ENCODE measurements around the gene ALG12. TPM values are rescaled to one million over a fixed set of nuclear protein-coding genes. Genes with fewer than 3 reads are reported as not detected.
A peak's percentile ranks its signal among the peaks of the same experiment; 100 is the strongest.

The ALG12 gene
- total and polyA plus RNA-seq, 11 donors: 9.1 to 26.8 (median 15.0) TPM

GRCh38 chr22:49903322-49904039, 14.8 kb downstream of the ALG12 start:
- Histone ChIP-seq H3K27me3 (no peaks in the 10 kb centered on the region), H3K36me3 (peaks cover 0 to 78% (median 50%) of the 10 kb centered on the region in 9 donors), H3K27ac (no peak overlapping the region), H3K4me1 (peaks cover 0 to 10% (median 0%) of the 10 kb centered on the region in 12 donors), H3K9me3 (no peaks in the 10 kb centered on the region), H3K4me3 (no peak overlapping the region)
- ATAC-seq (peak; percentile 52 to 81 (median 74)), DNase-seq (no peak)
- TF ChIP-seq POLR2A (IDR thresholded peaks at IDR 0.05) (no peak), CTCF (IDR thresholded peaks at IDR 0.05) (no peak)
- WGBS, 4 donors: 55 to 76% (median 67%) methylated on average over 8 to 17 of the region's 17 CpGs
- intact Hi-C loops (cut with DNase I): no loop called here

GRCh38 chr22:49901457-49901856, 16.8 kb downstream of the ALG12 start:
- Histone ChIP-seq H3K4me3 (no peak overlapping the region), H3K27ac (no peak overlapping the region), H3K36me3 (peaks cover 0 to 73% (median 33%) of the 10 kb centered on the region in 9 donors), H3K27me3 (no peaks in the 10 kb centered on the region), H3K9me3 (peaks cover 0 to 8% (median 0%) of the 10 kb centered on the region in 12 donors), H3K4me1 (peaks cover 0 to 10% (median 0%) of the 10 kb centered on the region in 12 donors)
- ATAC-seq (peak in 1 of 4 donors; percentile 10), DNase-seq (no peak)
- intact Hi-C loops (cut with DNase I): no loop called here
- TF ChIP-seq CTCF (IDR thresholded peaks at IDR 0.05): no peak
- TF ChIP-seq POLR2A (IDR thresholded peaks at IDR 0.05): no peak
- WGBS, 4 donors: 91 to 97% (median 92%) methylated on average over 11 of the region's 11 CpGs

GRCh38 chr22:49900441-49901230, 17.6 kb downstream of the ALG12 start:
- TF ChIP-seq CTCF (IDR thresholded peaks at IDR 0.05) (no peak), POLR2A (IDR thresholded peaks at IDR 0.05) (no peak)
- no peak overlapping the region for H3K4me3 ChIP-seq
- intact Hi-C loops (cut with DNase I): no loop called here
- no peaks in the 10 kb centered on the region for H3K27me3 ChIP-seq
- DNase-seq: no peak
- H3K4me1 ChIP-seq: peaks cover 0 to 10% (median 0%) of the 10 kb centered on the region in 12 donors
- H3K9me3 ChIP-seq: peaks cover 0 to 8% (median 0%) of the 10 kb centered on the region in 12 donors
- 90 to 94% (median 91%) methylated on average over 28 to 30 of the region's 30 CpGs for WGBS, 4 donors
- no peak overlapping the region for H3K27ac ChIP-seq
- ATAC-seq: no peak
- H3K36me3 ChIP-seq: peaks cover 0 to 71% (median 31%) of the 10 kb centered on the region in 9 donors

- peaks cover 0 to 64% (median 29%) of the 10 kb centered on the region in 9 donors for H3K36me3 ChIP-seq
Measured at GRCh38 chr22:49899530-49899929, 18.7 kb downstream of the ALG12 start.

More at GRCh38 chr22:49899530-49899929, 18.7 kb downstream of the ALG12 start:
- TF ChIP-seq POLR2A (IDR thresholded peaks at IDR 0.05) (no peak), CTCF (IDR thresholded peaks at IDR 0.05) (no peak)
- peaks cover 0 to 15% (median 0%) of the 10 kb centered on the region in 12 donors for H3K9me3 ChIP-seq
- intact Hi-C loops (cut with DNase I): no loop called here
- no peak overlapping the region for H3K27ac ChIP-seq
- H3K27me3 ChIP-seq: no peaks in the 10 kb centered on the region
- DNase-seq (no peak), ATAC-seq (no peak)
- WGBS, 4 donors: 91 to 94% (median 93%) methylated on average over 6 of the region's 6 CpGs
- H3K4me3 ChIP-seq: no peak overlapping the region
- H3K4me1 ChIP-seq: peaks cover 0 to 10% (median 0%) of the 10 kb centered on the region in 12 donors
